HFFc6 (cell line): ENCODE results near the gene OR5K3. TPM values are rescaled to one million over a fixed set of nuclear protein-coding genes. Genes with fewer than 3 reads are reported as not detected.

Experiments used
- DNase-seq: peaks from one replicate; pipeline ENCODE4 v3.0.0-alpha.2; 2018
- H3K27ac Mint-ChIP-seq: 2 replicates; pipeline ENCODE4 v1.8.0; 2020; ENCODE audit warnings: mild to moderate bottlenecking, mixed read lengths
- H3K27me3 Mint-ChIP-seq: 2 replicates; pipeline ENCODE4 v1.8.0; 2021; ENCODE audit warnings: mild to moderate bottlenecking, moderate library complexity, mixed read lengths; ENCODE audit not compliant: insufficient read depth
- H3K36me3 Mint-ChIP-seq: 2 replicates; pipeline ENCODE4 v1.8.0; 2021; ENCODE audit warnings: low read depth, mixed read lengths
- H3K4me1 Mint-ChIP-seq: 2 replicates; pipeline ENCODE4 v1.8.0; 2020; ENCODE audit warnings: low read depth, mixed read lengths
- H3K4me3 Mint-ChIP-seq: 2 replicates; pipeline ENCODE4 v1.8.0; 2020; ENCODE audit warnings: mild to moderate bottlenecking, moderate library complexity, mixed read lengths
- H3K9me3 Mint-ChIP-seq: 2 replicates; pipeline ENCODE4 v1.8.0; 2020; ENCODE audit warnings: mild to moderate bottlenecking, mixed read lengths
- total RNA-seq, 6 experiments: library from RNA; stranded (reverse); fragmentation: NEBNext Ultra II Directional; extraction: Animal tissue kit (Norgen Biotek cat#: 25700); gene quantifications; 2 replicates in 1 of 6; 3 replicates in 5 of 6; pipeline ENCODE4 v1.2.3, GENCODE V29; 2021
- TF ChIP-seq, protein P1 (sequence below): fragments of 200-600 bp; sonication (generic); IDR thresholded peaks from 2 replicates; pipeline ENCODE4 v1.5.0; 2021; ENCODE audit warnings: antibody characterized with exemption, mild to moderate bottlenecking

Gene OR5K3
- total RNA-seq, 6 experiments from 2014 or later, result not detected

DNA sequence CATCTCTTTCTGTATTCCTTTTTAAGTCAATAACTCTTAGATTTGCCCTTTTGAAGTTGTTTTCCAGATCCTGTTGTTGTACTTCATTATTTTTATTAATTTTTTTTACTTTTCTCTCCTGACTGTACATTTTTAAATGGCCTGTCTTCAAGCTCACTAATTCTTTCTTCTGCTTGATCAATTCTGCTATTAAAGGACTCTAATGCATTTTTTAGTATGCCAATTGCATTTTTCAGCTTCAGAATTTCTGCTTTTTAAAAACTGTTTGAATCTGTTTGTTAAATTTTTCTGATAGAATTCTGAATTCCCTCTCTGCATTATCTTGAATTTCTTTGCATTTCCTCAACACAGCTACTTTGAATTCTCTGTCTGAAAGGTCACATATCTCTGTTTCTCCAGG, 31.2 kb upstream of the OR5K3 start:
- H3K27me3 Mint-ChIP-seq, result peaks cover 2% of the 10 kb centered on the region
- no peaks in the 10 kb centered on the region for H3K4me1 Mint-ChIP-seq
- no peak for DNase-seq
- no peaks in the 10 kb centered on the region for H3K9me3 Mint-ChIP-seq
- H3K27ac Mint-ChIP-seq, result no peak overlapping the region
- H3K4me3 Mint-ChIP-seq, result no peak overlapping the region
- H3K36me3 Mint-ChIP-seq, result no peaks in the 10 kb centered on the region
- TF ChIP-seq, protein P1, sequence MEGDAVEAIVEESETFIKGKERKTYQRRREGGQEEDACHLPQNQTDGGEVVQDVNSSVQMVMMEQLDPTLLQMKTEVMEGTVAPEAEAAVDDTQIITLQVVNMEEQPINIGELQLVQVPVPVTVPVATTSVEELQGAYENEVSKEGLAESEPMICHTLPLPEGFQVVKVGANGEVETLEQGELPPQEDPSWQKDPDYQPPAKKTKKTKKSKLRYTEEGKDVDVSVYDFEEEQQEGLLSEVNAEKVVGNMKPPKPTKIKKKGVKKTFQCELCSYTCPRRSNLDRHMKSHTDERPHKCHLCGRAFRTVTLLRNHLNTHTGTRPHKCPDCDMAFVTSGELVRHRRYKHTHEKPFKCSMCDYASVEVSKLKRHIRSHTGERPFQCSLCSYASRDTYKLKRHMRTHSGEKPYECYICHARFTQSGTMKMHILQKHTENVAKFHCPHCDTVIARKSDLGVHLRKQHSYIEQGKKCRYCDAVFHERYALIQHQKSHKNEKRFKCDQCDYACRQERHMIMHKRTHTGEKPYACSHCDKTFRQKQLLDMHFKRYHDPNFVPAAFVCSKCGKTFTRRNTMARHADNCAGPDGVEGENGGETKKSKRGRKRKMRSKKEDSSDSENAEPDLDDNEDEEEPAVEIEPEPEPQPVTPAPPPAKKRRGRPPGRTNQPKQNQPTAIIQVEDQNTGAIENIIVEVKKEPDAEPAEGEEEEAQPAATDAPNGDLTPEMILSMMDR, result no peak

DNA sequence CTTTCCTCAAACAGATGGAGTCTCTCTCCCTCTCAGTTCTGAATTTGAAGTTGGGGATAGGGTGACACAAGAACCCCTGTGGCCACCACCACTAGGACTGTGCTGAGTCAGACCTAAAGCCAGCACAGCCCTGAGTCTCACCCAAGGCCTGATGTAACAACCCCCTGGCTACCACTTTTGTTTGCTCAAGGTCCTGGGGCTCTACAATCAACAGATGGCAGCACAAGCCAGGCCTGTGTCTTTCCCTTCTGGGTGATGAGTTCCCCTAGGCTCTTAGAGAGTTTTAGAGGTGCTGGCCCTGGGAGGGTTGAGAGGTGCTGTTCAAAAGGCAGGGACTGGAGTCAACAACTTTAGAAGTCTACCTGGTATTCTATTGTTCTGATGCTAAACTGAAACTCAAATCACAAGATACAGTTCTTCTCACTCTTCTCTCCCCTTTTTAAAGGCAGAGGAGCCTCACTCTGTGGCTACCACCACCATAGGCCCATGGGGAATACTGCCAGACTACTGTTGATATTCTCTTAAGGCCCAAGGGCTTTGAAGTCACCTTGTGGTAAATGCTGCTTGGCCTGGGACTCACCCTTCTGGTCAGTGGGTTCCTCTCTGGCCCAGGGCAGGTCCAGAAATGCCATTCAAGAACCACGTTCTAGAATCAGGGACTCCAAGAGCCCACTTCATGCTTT, 30.3 kb upstream of the OR5K3 start:
- TF ChIP-seq, protein P1, result no peak
- Mint-ChIP-seq H3K9me3 (no peaks in the 10 kb centered on the region), H3K27ac (no peak overlapping the region)

DNA sequence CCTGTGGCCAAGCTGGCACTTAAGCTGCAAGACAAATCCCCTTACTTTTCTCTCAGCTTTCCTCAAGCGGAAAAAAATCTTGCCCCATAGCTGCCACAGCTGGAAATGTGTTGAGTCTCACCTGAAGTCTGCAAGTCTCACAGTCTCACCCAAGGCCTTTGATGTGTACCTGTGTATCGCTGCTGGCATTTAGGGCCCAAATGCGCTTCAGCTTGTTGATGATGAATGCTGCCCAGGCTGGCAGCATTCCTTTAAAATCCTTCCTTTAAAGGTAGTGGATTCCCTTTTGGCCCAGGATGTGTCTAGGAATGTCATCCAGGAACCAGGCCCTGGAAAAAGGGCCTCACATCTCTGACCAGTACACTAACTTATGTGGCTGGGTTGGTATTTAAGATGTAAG, 29.8 kb upstream of the OR5K3 start:
- Mint-ChIP-seq H3K27me3 (peaks cover 2% of the 10 kb centered on the region), H3K4me3 (no peak overlapping the region), H3K36me3 (no peaks in the 10 kb centered on the region), H3K9me3 (no peaks in the 10 kb centered on the region), H3K27ac (no peak overlapping the region), H3K4me1 (no peaks in the 10 kb centered on the region)
- no peak for DNase-seq
- TF ChIP-seq, protein P1, result no peak

More for the DNA sequence above, 30.3 kb upstream of the OR5K3 start:
- Mint-ChIP-seq H3K4me3 (no peak overlapping the region), H3K27me3 (peaks cover 2% of the 10 kb centered on the region), H3K4me1 (no peaks in the 10 kb centered on the region), H3K36me3 (no peaks in the 10 kb centered on the region)
- no peak for DNase-seq

DNA sequence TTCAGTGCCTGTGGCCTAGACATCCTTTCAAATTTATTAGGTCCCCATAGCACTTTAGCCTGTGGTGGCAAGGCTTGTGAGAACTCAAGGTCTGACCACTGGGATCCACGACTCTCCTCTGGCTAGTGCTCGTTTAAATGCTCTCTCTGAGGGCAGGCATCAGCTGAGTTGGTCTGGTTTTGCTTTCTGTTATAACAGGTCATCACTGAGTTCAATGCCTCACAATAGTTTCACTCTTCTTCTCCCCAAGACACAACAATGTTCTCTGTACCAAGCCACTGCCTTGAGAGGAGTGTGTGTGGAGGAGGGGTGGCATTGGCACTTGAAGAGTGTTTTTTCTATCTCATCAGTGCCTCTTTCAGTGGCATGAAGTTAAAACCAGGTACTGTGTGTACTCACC, 29.2 kb upstream of the OR5K3 start:
- no peak for DNase-seq

DNA sequence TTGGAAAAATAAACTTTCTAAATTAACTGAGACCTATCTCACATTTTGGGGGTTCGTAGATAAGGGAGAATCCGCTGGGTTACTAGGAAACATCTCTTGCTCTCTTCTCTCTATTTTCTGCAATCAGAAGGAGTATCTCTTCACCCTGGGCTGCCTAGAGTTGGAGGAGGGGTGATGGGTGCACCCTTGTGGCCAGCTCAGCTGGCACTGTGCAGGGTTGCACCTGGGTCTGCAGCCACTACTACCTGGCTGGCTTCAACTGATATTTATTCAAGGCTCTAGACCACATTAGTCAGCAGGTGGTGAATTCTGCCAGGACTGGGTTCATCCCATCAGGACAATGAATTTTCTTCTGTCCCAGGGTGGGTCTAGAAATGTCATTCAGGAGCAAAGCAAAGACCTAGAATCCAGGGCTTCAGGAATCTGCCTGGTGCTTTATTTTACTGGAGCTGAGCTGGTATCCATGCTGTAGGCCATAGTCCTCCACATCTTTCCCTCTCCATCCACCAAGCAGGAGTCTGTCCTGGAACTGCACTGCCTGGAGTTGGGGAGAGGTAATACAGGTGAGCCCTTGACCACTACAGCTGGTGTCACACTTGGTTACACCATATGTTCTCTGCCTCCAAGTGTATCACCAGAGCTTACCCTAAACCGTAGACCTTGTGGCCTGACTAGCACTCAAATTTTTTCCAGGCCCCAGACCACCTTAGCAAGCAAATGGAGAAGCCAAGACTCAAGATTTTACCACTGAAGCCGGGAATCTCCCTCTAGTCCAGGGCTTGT, 22.8 kb upstream of the OR5K3 start:
- no peaks in the 10 kb centered on the region; the same call in 1 of the 2 replicates for H3K27me3 Mint-ChIP-seq

More for the DNA sequence above, 29.2 kb upstream of the OR5K3 start:
- TF ChIP-seq, protein P1, result no peak
- H3K9me3 Mint-ChIP-seq, result no peaks in the 10 kb centered on the region
- peaks cover 2% of the 10 kb centered on the region for H3K27me3 Mint-ChIP-seq
- no peaks in the 10 kb centered on the region for H3K4me1 Mint-ChIP-seq
- H3K27ac Mint-ChIP-seq, result no peak overlapping the region
- H3K36me3 Mint-ChIP-seq, result no peaks in the 10 kb centered on the region
- H3K4me3 Mint-ChIP-seq, result no peak overlapping the region

More for the DNA sequence above, 22.8 kb upstream of the OR5K3 start:
- no peaks in the 10 kb centered on the region for H3K9me3 Mint-ChIP-seq
- H3K4me1 Mint-ChIP-seq, result no peaks in the 10 kb centered on the region
- H3K36me3 Mint-ChIP-seq, result no peaks in the 10 kb centered on the region
- DNase-seq, result no peak
- TF ChIP-seq, protein P1, result no peak
- no peak overlapping the region for H3K4me3 Mint-ChIP-seq
- H3K27ac Mint-ChIP-seq, result no peak overlapping the region
